Measurements from ENCODE around the gene EYA3.

EYA3 gene

GRCh38 chr1:28088168-28088961, at the start of gene EYA3:
TSS of gene EYA3 (minus strand) at chr1:28088610. CDS start at chr1:28058026, 30,584 bp downstream.
- peak; percentile 100 for DNase-seq (ENCODE audit: low spot score)

GRCh38 chr1:28136922-28137613, 48.7 kb upstream of the EYA3 start:
- DNase-seq (ENCODE audit: low spot score), result no peak

GRCh38 chr1:28136169-28136921, 47.9 kb upstream of the EYA3 start:
- DNase-seq (ENCODE audit: low spot score), result no peak

GRCh38 chr1:28135371-28136168, 47.2 kb upstream of the EYA3 start:
- DNase-seq (ENCODE audit: low spot score), result no peak

- DNase-seq (ENCODE audit: low spot score), result no peak
Measured at GRCh38 chr1:28134651-28135207, 46.3 kb upstream of the EYA3 start.

GRCh38 chr1:28132171-28133167, 44.1 kb upstream of the EYA3 start:
- DNase-seq (ENCODE audit: low spot score), result no peak

GRCh38 chr1:28130901-28131300, 42.5 kb upstream of the EYA3 start:
- no peak for DNase-seq (ENCODE audit: low spot score)

GRCh38 chr1:28129150-28129549, 40.7 kb upstream of the EYA3 start:
- no peak for DNase-seq (ENCODE audit: low spot score)

- DNase-seq (ENCODE audit: low spot score), result no peak
Measured at GRCh38 chr1:28127617-28128257, 39.3 kb upstream of the EYA3 start.

GRCh38 chr1:28126783-28127490, 38.5 kb upstream of the EYA3 start:
- DNase-seq (ENCODE audit: low spot score), result no peak

- DNase-seq (ENCODE audit: low spot score), result no peak
Measured at GRCh38 chr1:28126212-28126611, 37.8 kb upstream of the EYA3 start.

- DNase-seq (ENCODE audit: low spot score), result no peak
Measured at GRCh38 chr1:28123461-28123961, 35.1 kb upstream of the EYA3 start.

GRCh38 chr1:28122183-28122582, 33.8 kb upstream of the EYA3 start:
- no peak for DNase-seq (ENCODE audit: low spot score)

GRCh38 chr1:28119556-28119955, 31.1 kb upstream of the EYA3 start:
- no peak for DNase-seq (ENCODE audit: low spot score)

- no peak for DNase-seq (ENCODE audit: low spot score)
Measured at GRCh38 chr1:28118640-28119307, 30.4 kb upstream of the EYA3 start.

GRCh38 chr1:28115267-28115666, 26.9 kb upstream of the EYA3 start:
- no peak for DNase-seq (ENCODE audit: low spot score)

GRCh38 chr1:28114844-28115243, 26.4 kb upstream of the EYA3 start:
- DNase-seq (ENCODE audit: low spot score), result no peak

- DNase-seq (ENCODE audit: low spot score), result no peak
Measured at GRCh38 chr1:28113242-28113572, 24.8 kb upstream of the EYA3 start.

Measured in left forelimb (tissue), 1 donor.